ENCODE results near the gene AKR1B15. TPM values are rescaled to one million over a fixed set of nuclear protein-coding genes. Genes with fewer than 3 reads are reported as not detected.

The AKR1B15 gene
- total RNA-seq, 2 donors from 2014 or later: not detected

DNA sequence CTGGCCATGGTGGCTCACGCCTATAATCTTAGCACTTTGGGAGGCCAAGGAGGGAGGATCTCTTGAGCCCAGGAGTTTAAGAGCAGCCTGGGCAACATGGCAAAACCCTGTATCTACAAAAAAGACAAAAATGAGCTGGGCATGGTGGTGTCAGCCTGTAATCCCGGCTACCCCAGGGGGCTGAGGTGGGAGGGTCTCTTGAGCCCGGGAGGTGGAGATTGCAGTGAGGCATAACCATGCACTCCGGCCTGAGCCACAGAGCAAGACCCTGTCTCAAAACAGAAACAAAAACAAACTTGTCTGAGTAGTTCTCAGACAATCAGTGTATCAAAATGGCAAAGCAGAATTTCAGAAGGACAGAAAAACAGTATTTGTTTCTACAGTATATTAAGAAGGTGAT, 52.5 kb downstream of the AKR1B15 start:
- Mint-ChIP-seq H3K27me3 (ENCODE audit: insufficient read depth) (peaks cover 1% of the 10 kb centered on the region), H3K9me3 (peaks cover 9% of the 10 kb centered on the region), H3K4me1 (no peaks in the 10 kb centered on the region), H3K27ac (no peak overlapping the region), H3K4me3 (no peak overlapping the region), H3K36me3 (ENCODE audit: low read depth) (peaks cover 2% of the 10 kb centered on the region)
- H3K27me3 ChIP-seq (ENCODE audit: control insufficient read depth, insufficient read depth, low read length, poor library complexity, severe bottlenecking): no peaks in the 10 kb centered on the region
- peak; percentile 58 for DNase-seq
- H3K9ac ChIP-seq (ENCODE audit: extremely low read depth, low read length, poor library complexity, severe bottlenecking): no peak overlapping the region
- H3K36me3 ChIP-seq (ENCODE audit: control insufficient read depth, insufficient read depth, low read length): no peaks in the 10 kb centered on the region
- no peaks in the 10 kb centered on the region for H3K9me3 ChIP-seq (ENCODE audit: control insufficient read depth, low read length)
- WGBS, 2 experiments (ENCODE audit: insufficient coverage in 1 of 2, insufficient read length in 1 of 2): 67 to 76% methylated on average over 3 to 4 of the region's 4 CpGs
- H3K27ac ChIP-seq (ENCODE audit: low read depth, low read length): no peak overlapping the region
- TF ChIP-seq, protein P1, sequence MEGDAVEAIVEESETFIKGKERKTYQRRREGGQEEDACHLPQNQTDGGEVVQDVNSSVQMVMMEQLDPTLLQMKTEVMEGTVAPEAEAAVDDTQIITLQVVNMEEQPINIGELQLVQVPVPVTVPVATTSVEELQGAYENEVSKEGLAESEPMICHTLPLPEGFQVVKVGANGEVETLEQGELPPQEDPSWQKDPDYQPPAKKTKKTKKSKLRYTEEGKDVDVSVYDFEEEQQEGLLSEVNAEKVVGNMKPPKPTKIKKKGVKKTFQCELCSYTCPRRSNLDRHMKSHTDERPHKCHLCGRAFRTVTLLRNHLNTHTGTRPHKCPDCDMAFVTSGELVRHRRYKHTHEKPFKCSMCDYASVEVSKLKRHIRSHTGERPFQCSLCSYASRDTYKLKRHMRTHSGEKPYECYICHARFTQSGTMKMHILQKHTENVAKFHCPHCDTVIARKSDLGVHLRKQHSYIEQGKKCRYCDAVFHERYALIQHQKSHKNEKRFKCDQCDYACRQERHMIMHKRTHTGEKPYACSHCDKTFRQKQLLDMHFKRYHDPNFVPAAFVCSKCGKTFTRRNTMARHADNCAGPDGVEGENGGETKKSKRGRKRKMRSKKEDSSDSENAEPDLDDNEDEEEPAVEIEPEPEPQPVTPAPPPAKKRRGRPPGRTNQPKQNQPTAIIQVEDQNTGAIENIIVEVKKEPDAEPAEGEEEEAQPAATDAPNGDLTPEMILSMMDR (conservative IDR thresholded peaks at IDR 0.05): no peak
- no peaks in the 10 kb centered on the region for H3K4me1 ChIP-seq (ENCODE audit: control insufficient read depth, insufficient read depth, low read length)
- no peak overlapping the region for H3K4me3 ChIP-seq (ENCODE audit: low read length)

DNA sequence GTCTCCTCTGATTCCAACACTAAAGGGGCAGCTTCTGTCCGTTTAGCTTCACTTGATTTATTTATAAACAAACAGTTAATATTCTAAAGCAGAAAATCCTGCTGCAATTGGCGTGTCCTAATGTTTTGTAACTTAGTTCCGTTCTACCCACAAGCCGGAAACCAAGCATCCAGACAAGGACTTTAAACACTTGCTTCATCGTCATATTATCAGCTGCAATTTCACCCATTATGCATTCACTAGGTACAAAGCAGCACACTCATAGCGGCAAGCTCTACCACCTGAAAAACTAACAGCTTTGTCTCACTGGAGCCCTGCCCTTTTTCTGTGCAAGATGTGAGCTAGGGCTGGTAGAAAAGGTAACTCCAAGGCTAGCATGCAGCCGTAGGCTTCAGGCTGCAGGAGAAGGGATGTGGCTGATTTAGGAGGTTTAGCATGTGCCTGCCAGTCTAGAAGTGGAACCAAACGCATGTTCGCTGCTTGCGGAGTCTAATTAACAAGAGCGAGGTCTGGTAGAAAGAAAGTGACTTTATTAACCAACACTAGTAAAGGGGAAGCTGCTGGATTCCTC, 54.1 kb downstream of the AKR1B15 start:
- no peak overlapping the region for H3K27ac Mint-ChIP-seq
- H3K4me1 ChIP-seq (ENCODE audit: control insufficient read depth, insufficient read depth, low read length): no peaks in the 10 kb centered on the region
- TF ChIP-seq, protein P1 (conservative IDR thresholded peaks at IDR 0.05): no peak
- peaks cover 12% of the 10 kb centered on the region for H3K27me3 Mint-ChIP-seq (ENCODE audit: insufficient read depth)
- no peaks in the 10 kb centered on the region for H3K9me3 ChIP-seq (ENCODE audit: control insufficient read depth, low read length)
- 93% methylated on average over 8 to 11 of the region's 11 CpGs for WGBS, 2 experiments (ENCODE audit: insufficient coverage in 1 of 2, insufficient read length in 1 of 2)
- H3K9me3 Mint-ChIP-seq: peaks cover 7% of the 10 kb centered on the region
- no peaks in the 10 kb centered on the region for H3K36me3 ChIP-seq (ENCODE audit: control insufficient read depth, insufficient read depth, low read length)
- DNase-seq: no peak
- no peak overlapping the region for H3K27ac ChIP-seq (ENCODE audit: low read depth, low read length)
- H3K4me1 Mint-ChIP-seq: no peaks in the 10 kb centered on the region
- no peak overlapping the region for H3K4me3 Mint-ChIP-seq
- peaks cover 2% of the 10 kb centered on the region for H3K36me3 Mint-ChIP-seq (ENCODE audit: low read depth)
- H3K9ac ChIP-seq (ENCODE audit: extremely low read depth, low read length, poor library complexity, severe bottlenecking): no peak overlapping the region
- H3K27me3 ChIP-seq (ENCODE audit: control insufficient read depth, insufficient read depth, low read length, poor library complexity, severe bottlenecking): peaks cover 4% of the 10 kb centered on the region
- H3K4me3 ChIP-seq (ENCODE audit: low read length): no peak overlapping the region

DNA sequence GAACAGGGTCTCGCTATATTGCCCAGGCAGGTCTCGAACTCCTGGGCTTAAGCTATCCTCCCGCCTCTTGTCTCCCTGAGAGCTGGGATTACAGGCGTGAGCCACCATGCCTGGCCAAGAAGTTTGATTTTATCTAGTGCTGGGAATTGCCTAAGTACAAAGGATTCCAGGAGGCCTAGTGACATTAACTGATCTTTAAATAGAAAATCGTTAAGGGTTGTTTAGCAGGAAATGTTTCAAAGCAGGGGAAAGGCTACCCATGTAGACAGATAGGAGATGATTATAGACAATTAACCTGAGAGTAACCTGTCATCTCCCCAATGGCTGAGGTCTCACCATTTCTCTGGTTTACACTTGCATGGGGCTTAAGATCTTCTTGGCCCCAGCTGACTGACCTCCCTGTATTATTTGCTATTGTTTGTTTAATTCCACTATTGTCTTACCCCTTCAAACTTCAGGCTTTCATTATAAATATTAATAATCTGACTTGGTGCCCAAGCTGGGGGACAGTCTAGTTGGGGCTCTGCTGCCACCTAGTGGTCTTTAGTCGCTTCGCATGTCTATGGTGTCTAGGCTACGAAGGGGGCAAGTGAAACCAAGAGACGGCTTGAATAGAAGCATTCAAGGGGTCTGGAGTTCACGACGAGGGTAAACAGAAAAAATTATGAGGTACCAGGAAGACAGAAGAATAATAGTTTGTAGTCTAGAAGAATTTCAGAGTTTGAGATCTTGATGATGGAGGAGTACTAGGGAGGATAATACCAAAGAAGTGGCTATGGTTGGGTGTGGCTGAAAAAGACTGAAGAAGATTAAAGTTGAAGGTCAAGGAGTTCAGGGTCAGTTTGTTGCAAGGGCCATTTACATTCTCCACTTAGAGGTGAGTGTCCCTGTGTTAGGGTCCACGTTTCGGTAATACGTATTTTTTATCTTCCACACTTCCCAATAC, 57.3 kb downstream of the AKR1B15 start:
- Mint-ChIP-seq H3K4me3 (no peak overlapping the region), H3K27ac (no peak overlapping the region), H3K27me3 (ENCODE audit: insufficient read depth) (peaks cover 12% of the 10 kb centered on the region), H3K4me1 (no peaks in the 10 kb centered on the region), H3K36me3 (ENCODE audit: low read depth) (no peaks in the 10 kb centered on the region), H3K9me3 (no peaks in the 10 kb centered on the region)
- DNase-seq: peak; percentile 78
- Histone ChIP-seq H3K4me3 (ENCODE audit: low read length) (no peak overlapping the region), H3K27ac (ENCODE audit: low read depth, low read length) (no peak overlapping the region), H3K36me3 (ENCODE audit: control insufficient read depth, insufficient read depth, low read length) (no peaks in the 10 kb centered on the region), H3K4me1 (ENCODE audit: control insufficient read depth, insufficient read depth, low read length) (no peaks in the 10 kb centered on the region), H3K27me3 (ENCODE audit: control insufficient read depth, insufficient read depth, low read length, poor library complexity, severe bottlenecking) (peaks cover 4% of the 10 kb centered on the region), H3K9me3 (ENCODE audit: control insufficient read depth, low read length) (no peaks in the 10 kb centered on the region), H3K9ac (ENCODE audit: extremely low read depth, low read length, poor library complexity, severe bottlenecking) (no peak overlapping the region)
- TF ChIP-seq, protein P1 (conservative IDR thresholded peaks at IDR 0.05): peak; percentile 97
- WGBS, 2 experiments (ENCODE audit: insufficient coverage in 1 of 2, insufficient read length in 1 of 2): 38 to 42% methylated on average over 10 to 12 of the region's 14 CpGs

Measured in endodermal cell (in vitro differentiated cells).